ENCODE results near the gene RPS28. TPM values are rescaled to one million over a fixed set of nuclear protein-coding genes. Genes with fewer than 3 reads are reported as not detected.

Gene RPS28
- total RNA-seq, 2 experiments from 2014 or later: 2,304 to 2,331 TPM

DNA sequence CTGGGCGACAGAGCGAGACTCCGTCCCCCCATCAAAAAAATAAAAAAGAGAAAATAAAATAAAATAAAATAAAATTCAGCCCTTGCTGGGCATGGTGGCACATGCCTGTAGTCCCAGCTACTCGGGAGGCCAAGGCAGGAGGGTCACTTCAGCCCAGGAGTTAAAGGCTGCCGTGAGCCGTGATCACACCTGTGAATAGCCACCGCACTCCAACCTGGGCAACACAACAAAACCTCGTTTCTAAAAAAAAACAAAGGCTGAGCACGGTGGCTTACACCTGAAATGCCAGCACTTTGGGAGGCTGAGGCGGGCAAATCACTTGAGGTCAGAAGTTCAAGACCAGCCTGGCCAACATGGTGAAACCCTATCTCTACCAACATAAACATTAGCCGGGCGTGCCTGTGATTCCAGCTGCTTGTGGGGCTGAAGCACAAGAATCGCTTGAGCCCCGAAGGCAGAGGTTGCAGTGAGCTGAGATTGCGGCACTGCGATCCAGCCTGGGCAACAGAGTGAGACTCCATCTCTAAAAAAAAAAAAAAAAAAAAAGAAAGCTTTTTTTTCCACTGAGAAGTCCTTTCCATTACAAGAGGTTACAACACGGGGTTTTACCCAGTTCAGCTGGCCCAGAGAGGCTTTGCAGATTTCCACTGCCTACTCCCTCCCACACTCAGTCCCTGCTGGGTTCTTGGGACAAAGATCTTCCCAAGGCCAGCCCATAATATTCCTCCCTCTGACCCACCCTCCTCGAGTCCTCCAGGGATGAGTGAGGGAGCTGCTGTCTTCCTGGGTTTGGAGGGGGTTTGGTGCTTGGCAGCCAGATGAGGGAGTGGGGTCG is 49.1 kb downstream of the RPS28 start:
- H3K9me3 Mint-ChIP-seq: no peaks in the 10 kb centered on the region
- H3K27ac Mint-ChIP-seq: no peak overlapping the region
- H3K4me3 Mint-ChIP-seq: no peak overlapping the region
- DNase-seq: no peak
- H3K27me3 Mint-ChIP-seq: peaks cover 36% of the 10 kb centered on the region
- peaks cover 11% of the 10 kb centered on the region for H3K4me1 Mint-ChIP-seq
- no peaks in the 10 kb centered on the region for H3K36me3 Mint-ChIP-seq

DNA sequence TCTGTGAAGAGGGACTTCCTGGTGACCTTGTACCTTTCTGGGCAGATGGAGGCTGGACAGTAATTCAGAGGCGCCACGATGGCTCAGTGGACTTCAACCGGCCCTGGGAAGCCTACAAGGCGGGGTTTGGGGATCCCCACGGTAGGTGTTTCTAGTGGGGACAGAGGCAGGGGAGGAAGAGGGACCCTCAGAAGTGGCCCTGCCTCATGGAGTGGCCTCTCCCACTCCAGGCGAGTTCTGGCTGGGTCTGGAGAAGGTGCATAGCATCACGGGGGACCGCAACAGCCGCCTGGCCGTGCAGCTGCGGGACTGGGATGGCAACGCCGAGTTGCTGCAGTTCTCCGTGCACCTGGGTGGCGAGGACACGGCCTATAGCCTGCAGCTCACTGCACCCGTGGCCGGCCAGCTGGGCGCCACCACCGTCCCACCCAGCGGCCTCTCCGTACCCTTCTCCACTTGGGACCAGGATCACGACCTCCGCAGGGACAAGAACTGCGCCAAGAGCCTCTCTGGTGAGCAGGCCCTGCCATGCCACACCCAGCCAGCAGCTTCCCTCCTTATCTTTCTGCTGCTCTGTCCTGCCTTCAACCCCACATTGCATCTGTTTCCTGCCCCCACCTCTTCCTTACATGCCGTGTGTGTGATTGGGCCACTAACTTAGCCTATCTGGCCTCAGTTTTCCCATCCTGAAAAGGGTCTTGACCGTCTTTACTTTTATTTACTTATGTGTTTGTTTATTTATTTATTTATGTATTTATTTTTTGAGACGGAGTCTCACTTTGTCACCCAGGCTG is 49.9 kb downstream of the RPS28 start:
- no peak overlapping the region for H3K4me3 Mint-ChIP-seq
- peaks cover 11% of the 10 kb centered on the region for H3K4me1 Mint-ChIP-seq
- peaks cover 28% of the 10 kb centered on the region for H3K27me3 Mint-ChIP-seq
- no peak overlapping the region for H3K27ac Mint-ChIP-seq
- no peaks in the 10 kb centered on the region for H3K9me3 Mint-ChIP-seq
- no peaks in the 10 kb centered on the region for H3K36me3 Mint-ChIP-seq
- DNase-seq: no peak

Other genes starting within 250 kb of the RPS28 start
- not detected for gene FBN3, start 171.9 kb upstream of the RPS28 start, total RNA-seq
- 10 to 100 TPM; 12.8 to 13.2 TPM for gene CERS4, start 112.1 kb upstream of the RPS28 start, total RNA-seq
- 10 to 100 TPM; 71.5 to 77.7 TPM for gene CD320, start 13.1 kb upstream of the RPS28 start, total RNA-seq
- 10 to 100 TPM; 78.0 to 84.8 TPM for gene NDUFA7, start 121 bp upstream of the RPS28 start, total RNA-seq
- gene KANK3, start 21.8 kb downstream of the RPS28 start, total RNA-seq: under 1 TPM; 0.47 to 0.64 TPM
- 1 to 10 TPM; 1.9 to 2.1 TPM for gene ANGPTL4, start 42.7 kb downstream of the RPS28 start, total RNA-seq
- gene RAB11B, start 68.9 kb downstream of the RPS28 start, total RNA-seq: 10 to 100 TPM; 60.9 to 65.5 TPM
- gene MARCHF2, start 91.8 kb downstream of the RPS28 start, total RNA-seq: 1 to 10 TPM; 6.1 to 6.6 TPM
- 100 to 1,000 TPM; 348 to 358 TPM for gene HNRNPM, start 123.5 kb downstream of the RPS28 start, total RNA-seq
- gene PRAM1, start 181.1 kb downstream of the RPS28 start, total RNA-seq: under 1 TPM; 0.33 to 0.68 TPM
- gene ZNF414, start 192.7 kb downstream of the RPS28 start, total RNA-seq: 10 to 100 TPM; 21.2 to 23.4 TPM